ENCODE measurements around the gene PRIM1. TPM values are rescaled to one million over a fixed set of nuclear protein-coding genes. Genes with fewer than 3 reads are reported as not detected.

PRIM1 gene
- total RNA-seq, 1 donor from 2014 or later = 9.3 TPM

DNA sequence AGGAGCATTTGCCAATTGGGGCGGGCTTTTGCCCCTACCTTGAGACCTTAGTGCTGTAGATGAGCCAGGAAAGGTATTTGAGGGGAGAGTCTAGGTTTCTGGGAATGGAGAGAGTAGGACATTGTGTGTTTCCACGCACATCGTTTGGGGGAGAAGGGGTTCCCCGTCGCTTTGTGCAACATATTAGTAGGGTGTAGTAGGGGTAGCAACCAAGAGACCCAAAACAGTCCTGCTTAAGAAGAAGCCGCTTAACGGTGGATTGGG, 63.3 kb downstream of the PRIM1 start:
- Histone ChIP-seq H3K27me3 (no peaks in the 10 kb centered on the region), H3K27ac (peak overlapping the region; percentile 99), H3K36me3 (no peaks in the 10 kb centered on the region), H3K4me1 (peaks cover 28% of the 10 kb centered on the region), H3K4me3 (peak overlapping the region; percentile 98), H3K9me3 (no peaks in the 10 kb centered on the region)
- DNase-seq = no peak
- ATAC-seq = no peak
- intact Hi-C loops (cut with DNase I) = no loop called here
- no peak for TF ChIP-seq CTCF (IDR thresholded peaks at IDR 0.05)

- Histone ChIP-seq H3K27me3 (no peaks in the 10 kb centered on the region), H3K4me1 (peaks cover 31% of the 10 kb centered on the region), H3K9me3 (no peaks in the 10 kb centered on the region), H3K27ac (peak within 1 kb of the TSS; percentile 99), H3K4me3 (peak within 1 kb of the TSS; percentile 98), H3K36me3 (no peaks in the 10 kb centered on the region)
- TF ChIP-seq CTCF (IDR thresholded peaks at IDR 0.05) = no peak
- peak; percentile 98 for DNase-seq
- intact Hi-C loops (cut with DNase I) = no loop called here
- peak; percentile 96 for ATAC-seq
Measured at GRCh38 chr12:56688129-56688845, 63.8 kb downstream of the PRIM1 start, which contains the start of gene PTGES3. PTGES3 (minus strand) TSS chr12:56688284; CDS start chr12:56687999, 285 bp downstream.

- ATAC-seq = peak; percentile 59
- intact Hi-C loops (cut with DNase I) = no loop called here
- no peaks in the 10 kb centered on the region for H3K36me3 ChIP-seq
- H3K27ac ChIP-seq = peak overlapping the region; percentile 99
- peak overlapping the region; percentile 98 for H3K4me3 ChIP-seq
- no peak for TF ChIP-seq CTCF (IDR thresholded peaks at IDR 0.05)
- DNase-seq = peak; percentile 87
- H3K4me1 ChIP-seq = peaks cover 37% of the 10 kb centered on the region
- no peaks in the 10 kb centered on the region for H3K27me3 ChIP-seq
- no peaks in the 10 kb centered on the region for H3K9me3 ChIP-seq
Measured at GRCh38 chr12:56687223-56688128, 64.6 kb downstream of the PRIM1 start.

- Histone ChIP-seq H3K4me3 (peak overlapping the region; percentile 98), H3K4me1 (peaks cover 46% of the 10 kb centered on the region), H3K9me3 (no peaks in the 10 kb centered on the region), H3K36me3 (peaks cover 20% of the 10 kb centered on the region), H3K27me3 (no peaks in the 10 kb centered on the region), H3K27ac (peak overlapping the region; percentile 99)
- intact Hi-C loops (cut with DNase I) = no loop called here
- TF ChIP-seq CTCF (IDR thresholded peaks at IDR 0.05) = no peak
- DNase-seq (peak; percentile 19), ATAC-seq (no peak)
Measured at GRCh38 chr12:56684745-56685359, 67.3 kb downstream of the PRIM1 start.

- H3K4me1 ChIP-seq = peaks cover 40% of the 10 kb centered on the region
- intact Hi-C loops (cut with DNase I) = no loop called here
- DNase-seq = no peak
Measured at GRCh38 chr12:56682323-56682722, 69.8 kb downstream of the PRIM1 start.

More at GRCh38 chr12:56682323-56682722, 69.8 kb downstream of the PRIM1 start:
- ATAC-seq = no peak
- Histone ChIP-seq H3K9me3 (no peaks in the 10 kb centered on the region), H3K4me3 (no peak overlapping the region), H3K36me3 (peaks cover 27% of the 10 kb centered on the region), H3K27me3 (no peaks in the 10 kb centered on the region), H3K27ac (no peak overlapping the region)
- TF ChIP-seq CTCF (IDR thresholded peaks at IDR 0.05) = no peak

Other genes with a start within 250 kb of the PRIM1 start
- gene RBMS2, start 230.5 kb downstream of the PRIM1 start, total RNA-seq = 142 TPM
- gene BAZ2A, start 122.0 kb downstream of the PRIM1 start, total RNA-seq = 98.5 TPM
- 338 TPM for gene ATP5F1B, start 106.3 kb downstream of the PRIM1 start, total RNA-seq
- gene PTGES3, start 64.0 kb downstream of the PRIM1 start, total RNA-seq = 168 TPM
- 665 TPM for gene NACA, start 27.0 kb downstream of the PRIM1 start, total RNA-seq
- gene HSD17B6, start 11.0 kb upstream of the PRIM1 start, total RNA-seq = 67.4 TPM
- gene SDR9C7, start 182.1 kb upstream of the PRIM1 start, total RNA-seq = not detected
- 0.32 TPM for gene RDH16, start 205.3 kb upstream of the PRIM1 start, total RNA-seq